H4 (cell line): Measurements from ENCODE around the gene RHOT2. TPM values are rescaled to one million over a fixed set of nuclear protein-coding genes. Genes with fewer than 3 reads are reported as not detected.
A peak's percentile ranks its signal among the peaks of the same experiment; 100 is the strongest.

Experiments
- DNase-seq: peaks from one replicate; pipeline ENCODE4 v3.0.0-alpha.2; 2015; ENCODE audit warnings: low spot score
- total RNA-seq: library from RNA; depleted of rRNA; stranded (reverse); fragments of >200 nt; shearing (Covaris generic); gene quantifications from 2 replicates; pipeline ENCODE4 v1.2.3, GENCODE V29; 2014

The RHOT2 gene
- total RNA-seq, 1 experiment from 2014 or later: 6.5 TPM

GRCh38 chr16:632486-633335 lies 35.2 kb upstream of the RHOT2 start:
- DNase-seq: no peak

GRCh38 chr16:633336-634050 lies 34.4 kb upstream of the RHOT2 start:
- no peak for DNase-seq

GRCh38 chr16:634051-634670 lies 33.8 kb upstream of the RHOT2 start:
- no peak for DNase-seq

- DNase-seq: no peak
These were observed 32.9 kb upstream of the RHOT2 start for GRCh38 chr16:634996-635395.

GRCh38 chr16:635573-636205 lies 32.2 kb upstream of the RHOT2 start:
- DNase-seq: no peak

DNA sequence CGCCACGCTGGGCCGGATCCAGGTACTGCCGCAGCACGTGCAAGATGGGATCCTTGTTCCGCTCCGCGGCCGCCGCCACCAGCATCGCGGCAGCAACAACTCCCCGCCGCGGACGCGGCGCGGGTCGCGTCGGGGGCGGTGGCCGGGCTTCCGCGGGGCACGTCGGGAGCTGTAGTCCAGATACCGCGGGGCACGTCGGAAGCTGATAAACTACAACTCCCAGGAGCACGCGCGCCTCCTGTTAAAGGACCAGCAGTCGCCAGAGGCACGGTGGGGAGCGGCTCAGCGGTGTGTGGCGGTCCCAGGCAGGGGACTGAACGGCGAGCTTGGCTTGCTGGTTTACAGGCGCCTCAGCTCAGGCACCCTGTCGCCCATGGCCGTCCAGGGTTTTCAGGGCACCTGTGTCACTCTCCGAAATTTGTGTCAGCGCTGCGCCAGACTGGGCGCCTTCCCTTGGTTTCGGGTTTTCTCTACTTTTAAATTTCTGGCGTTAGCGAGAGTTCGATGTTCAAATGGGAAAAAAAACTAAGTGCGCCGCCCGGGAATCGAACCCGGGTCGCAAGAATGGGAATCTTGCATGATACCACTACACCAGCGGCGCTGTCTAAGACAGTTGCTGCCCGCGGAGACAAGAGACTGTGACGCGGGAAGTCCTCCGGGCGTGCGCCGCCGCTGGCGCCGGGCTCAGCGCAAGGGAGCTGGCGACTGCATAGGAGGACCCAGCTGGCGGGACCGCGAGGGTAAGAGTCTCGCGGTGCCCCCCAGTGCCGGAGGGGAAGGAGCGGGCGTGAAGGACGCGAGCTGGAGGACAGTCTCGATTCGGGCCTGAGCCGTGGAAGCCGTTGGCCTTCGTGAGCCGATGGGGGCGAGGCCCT lies 31.5 kb upstream of the RHOT2 start, which contains the start of gene METTL26:
Gene METTL26, minus strand, starts transcription at position 100 of the 875 bp plus-strand sequence. Its CDS starts 15 bp downstream, at position 85.
- peak; percentile 86 for DNase-seq

GRCh38 chr16:637081-638018 lies 30.6 kb upstream of the RHOT2 start:
- DNase-seq: no peak

- DNase-seq: no peak
These were observed 29.8 kb upstream of the RHOT2 start for GRCh38 chr16:638034-638543.

DNA sequence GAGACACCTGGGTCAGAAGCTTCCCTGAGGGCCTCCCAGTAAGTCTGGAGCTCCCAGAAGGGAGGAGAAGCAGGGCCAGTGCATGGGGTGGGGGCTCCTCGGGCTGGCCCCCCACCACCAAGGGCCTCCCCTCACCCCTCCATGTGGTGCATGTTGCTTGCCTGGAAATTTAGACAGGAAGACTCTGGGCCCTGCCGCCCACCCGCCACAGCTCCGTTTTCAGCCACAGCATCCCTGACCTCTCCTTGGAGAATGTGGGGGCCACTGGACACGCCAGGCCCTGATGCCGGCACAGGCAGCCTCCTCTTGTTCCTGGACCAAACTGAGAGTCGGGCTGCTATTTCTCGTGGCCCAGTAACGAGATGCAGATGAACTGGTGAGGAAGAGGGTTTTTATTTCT lies 29.1 kb upstream of the RHOT2 start:
- no peak for DNase-seq

DNA sequence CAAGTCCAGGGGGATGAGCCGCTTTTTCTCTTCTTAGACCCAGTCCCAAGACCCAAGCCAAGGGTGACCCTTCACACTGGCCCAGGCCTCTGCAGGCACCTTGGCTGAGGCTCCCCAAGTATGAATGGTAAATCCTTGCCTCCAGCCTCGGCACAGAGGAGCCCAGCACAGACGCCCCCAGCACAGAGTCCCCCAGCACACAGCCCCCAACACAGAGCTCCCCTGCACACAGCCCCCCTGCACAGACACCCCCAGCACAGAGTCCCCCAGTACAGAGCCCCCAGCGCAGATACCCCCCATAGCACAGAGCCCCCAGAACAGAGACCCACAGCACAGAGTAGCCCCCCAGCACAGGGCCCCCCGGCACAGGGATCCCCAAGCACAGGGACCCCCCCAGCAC lies 27.3 kb upstream of the RHOT2 start:
- no peak for DNase-seq

DNA sequence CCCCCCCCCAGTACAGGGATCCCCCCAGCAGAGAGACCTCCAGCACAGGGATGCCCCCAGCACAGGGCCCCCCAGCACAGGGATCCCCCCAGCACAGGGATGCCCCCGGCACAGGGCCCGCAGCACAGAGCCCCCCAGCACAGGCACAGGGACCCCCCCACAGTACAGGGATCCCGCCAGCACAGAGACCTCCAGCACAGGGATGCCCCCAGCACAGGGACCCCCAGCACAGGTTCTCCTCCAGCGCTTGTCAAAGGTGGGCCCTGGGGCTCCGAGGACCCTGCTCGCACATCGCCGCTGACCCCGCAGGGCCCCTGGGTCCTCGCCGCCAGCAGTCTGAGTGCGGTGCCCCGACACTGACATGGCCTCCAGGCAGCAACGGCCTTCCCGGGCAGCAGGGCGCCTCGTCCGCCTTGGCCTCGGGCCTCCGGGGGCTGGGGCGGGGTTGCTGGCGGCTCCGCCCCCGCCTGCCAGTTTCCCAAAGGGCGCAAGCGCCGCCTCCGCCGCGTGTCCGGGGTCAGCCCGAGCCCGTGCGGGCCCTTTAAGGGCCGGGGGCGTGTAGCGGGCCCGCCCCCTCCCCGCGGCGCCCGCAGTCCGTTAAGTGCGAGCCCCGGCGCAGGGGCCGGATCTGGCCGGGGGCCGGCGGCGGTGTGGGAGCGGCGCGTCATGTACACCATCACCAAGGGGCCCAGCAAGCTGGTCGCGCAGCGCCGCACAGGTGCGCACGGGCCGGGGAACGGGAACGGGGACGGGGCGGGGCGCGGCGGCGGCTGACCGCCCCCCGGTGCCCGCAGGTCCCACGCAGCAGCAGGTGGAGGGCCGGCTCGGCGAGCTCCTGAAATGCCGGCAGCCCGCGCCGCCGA lies 26.4 kb upstream of the RHOT2 start, which contains the start of gene MCRIP2:
Gene MCRIP2, plus strand, starts transcription at position 503 of the 863 bp plus-strand sequence. Its CDS starts 164 bp downstream, at position 667.
- DNase-seq: no peak

GRCh38 chr16:642189-643049 lies 25.5 kb upstream of the RHOT2 start:
- DNase-seq: no peak

DNA sequence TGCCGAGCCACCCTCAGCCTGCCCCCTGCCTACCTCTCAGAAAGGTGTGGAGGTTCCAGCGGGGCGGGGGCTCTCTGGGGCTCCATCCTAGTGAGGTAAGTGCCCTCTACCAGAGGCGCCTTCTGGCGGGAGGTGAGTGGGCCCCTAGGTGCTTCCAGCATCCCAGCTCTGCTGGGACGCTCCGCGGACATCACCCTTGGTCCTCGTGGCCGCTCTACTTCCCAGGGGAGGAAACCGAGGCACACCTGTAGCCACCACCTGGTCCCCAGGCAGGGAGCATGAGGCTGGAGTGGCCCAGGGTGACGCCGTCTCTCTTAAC lies 24.9 kb upstream of the RHOT2 start:
- no peak for DNase-seq

DNA sequence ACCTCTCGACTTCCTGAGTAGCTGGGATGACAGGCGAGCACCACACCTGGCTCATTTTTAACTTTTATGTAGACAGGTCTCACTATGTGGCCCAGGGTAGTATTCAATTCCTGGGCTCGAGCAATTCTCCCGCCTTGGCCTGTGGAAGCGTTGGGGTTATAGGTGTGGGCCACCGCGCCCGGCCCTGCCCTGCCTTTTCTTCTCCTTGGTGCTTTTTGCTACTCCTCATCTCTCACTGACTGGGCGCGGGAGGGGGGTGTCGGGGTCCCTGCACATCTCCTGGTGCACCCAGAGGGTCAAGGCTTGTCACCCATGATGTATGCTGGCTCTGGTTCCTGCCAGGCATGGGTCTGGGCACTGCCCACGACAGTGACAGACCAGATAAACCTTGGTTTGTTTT lies 23.4 kb upstream of the RHOT2 start:
- DNase-seq: no peak

GRCh38 chr16:645852-646678 lies 21.9 kb upstream of the RHOT2 start:
- no peak for DNase-seq

DNA sequence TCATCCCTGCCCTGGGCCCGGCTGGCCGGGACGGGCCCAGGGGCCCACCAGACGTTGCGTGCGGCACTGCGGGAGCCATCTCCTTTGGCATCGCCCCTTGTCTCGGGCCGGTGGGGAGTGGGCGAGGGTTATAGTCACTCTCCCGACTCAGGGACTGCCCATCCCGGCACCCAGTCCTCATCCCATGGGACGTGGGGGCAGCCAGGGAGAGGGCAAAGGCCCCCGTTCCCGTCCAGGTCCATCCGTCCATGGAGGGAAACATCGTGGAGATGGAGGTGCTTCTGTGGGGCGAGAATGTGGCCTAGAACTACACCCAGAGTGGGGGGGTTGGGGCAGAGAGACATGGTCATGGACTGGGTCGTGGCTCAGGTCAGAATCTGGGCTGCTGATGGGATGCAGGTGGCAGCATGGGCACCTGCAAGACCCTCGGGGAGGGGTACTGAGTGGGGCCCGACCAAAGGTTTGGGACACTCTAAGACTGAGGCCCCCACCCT lies 21.2 kb upstream of the RHOT2 start:
- DNase-seq: no peak
